Pons (tissue), 1 donor: Measurements from ENCODE around the gene MAML1.

Experiments used
- DNase-seq: peaks from one replicate; pipeline ENCODE4 v3.0.0-alpha.2; 2016; ENCODE audit warnings: low spot score

MAML1 gene

DNA sequence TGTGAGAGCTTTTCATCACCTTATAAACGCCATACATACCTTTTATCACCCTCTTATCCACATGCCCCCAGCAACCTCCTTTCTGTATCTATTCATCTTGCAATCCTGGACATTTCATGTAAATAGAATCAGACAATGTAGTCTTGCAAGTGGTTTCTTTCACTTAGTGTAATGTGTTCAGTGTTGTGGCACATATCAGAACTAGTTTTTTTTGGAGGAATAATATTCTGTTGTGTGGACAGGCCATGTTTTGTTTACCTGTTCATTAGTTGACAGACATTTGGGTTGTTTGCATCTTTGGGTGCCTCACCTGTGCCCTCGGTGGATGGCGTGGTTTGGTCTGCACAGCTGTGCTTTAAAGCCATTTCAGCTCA lies 89.4 kb downstream of the MAML1 start:
- no peak for DNase-seq

DNA sequence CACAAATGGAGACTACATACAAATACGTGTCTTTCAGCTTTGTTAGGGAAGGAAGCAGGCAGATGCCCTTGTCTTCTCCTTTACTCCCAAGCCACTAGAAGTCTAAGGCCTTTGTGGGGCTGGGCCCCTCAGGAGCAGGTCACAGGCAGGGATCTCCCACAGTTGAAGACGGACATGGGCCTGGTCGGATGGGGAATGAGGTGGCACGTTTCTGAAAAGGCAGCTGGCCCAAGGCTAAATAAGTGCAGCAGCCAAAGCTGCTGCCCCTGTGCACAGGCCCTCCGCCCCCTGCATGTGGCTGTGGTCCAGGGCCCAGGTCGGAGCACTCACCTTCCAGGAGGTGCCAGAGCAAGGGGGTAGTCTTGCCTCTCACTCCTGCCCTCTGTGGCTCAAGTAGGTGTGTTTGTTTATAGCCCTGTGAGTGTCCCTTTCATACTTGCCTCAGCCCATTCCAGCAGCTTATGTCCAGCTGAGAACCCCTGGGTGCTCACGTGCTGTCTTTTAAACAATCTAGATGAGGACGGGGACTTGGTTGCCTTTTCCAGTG lies 89.9 kb downstream of the MAML1 start:
- no peak for DNase-seq

DNA sequence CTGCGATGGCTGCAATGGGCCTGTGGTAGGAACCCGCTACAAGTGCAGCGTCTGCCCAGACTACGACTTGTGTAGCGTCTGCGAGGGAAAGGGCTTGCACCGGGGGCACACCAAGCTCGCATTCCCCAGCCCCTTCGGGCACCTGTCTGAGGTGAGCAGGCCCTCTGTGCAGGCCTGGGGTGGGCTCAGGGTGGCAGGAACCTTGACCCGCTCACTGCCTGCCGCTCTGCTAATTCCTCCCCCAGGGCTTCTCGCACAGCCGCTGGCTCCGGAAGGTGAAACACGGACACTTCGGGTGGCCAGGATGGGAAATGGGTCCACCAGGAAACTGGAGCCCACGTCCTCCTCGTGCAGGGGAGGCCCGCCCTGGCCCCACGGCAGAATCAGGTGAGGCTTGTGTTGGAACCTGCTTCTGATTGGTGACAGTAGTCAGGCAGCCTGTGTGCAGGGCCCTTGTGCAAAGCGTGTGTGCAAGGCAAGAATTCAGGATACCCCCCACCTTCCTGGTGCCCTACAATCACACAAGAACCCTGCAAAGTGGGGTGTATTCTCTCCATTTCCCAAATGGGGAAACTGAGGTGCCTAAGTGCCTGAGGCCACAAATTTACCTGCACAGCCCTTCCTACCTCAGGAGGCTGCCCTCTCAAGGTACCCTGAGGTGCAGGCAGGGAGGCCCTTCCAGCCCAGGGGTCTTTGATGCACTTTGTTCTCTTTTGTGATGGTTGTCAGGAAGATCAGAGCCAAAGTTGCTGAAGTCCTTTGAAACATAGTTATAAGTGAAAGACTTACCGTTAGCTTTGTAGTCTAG lies 91.5 kb downstream of the MAML1 start:
- no peak for DNase-seq

DNA sequence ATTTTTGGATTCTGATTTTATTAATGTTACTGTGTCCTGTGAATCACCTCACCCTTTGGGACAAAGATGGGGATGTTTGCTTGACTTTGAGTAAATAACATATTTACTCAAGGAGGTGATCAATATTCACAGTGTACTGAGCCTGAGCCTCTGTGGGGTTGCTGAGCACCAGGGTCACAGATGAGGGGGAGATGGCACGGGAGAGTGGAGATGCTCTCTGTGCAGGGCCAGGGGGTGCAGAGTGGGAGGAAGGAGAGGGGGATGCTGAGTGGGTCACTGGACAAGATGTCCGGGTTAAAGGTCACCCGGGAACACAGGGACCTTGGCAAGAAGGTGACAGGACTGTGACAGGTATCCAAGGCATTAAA lies 92.1 kb downstream of the MAML1 start:
- DNase-seq = no peak

DNA sequence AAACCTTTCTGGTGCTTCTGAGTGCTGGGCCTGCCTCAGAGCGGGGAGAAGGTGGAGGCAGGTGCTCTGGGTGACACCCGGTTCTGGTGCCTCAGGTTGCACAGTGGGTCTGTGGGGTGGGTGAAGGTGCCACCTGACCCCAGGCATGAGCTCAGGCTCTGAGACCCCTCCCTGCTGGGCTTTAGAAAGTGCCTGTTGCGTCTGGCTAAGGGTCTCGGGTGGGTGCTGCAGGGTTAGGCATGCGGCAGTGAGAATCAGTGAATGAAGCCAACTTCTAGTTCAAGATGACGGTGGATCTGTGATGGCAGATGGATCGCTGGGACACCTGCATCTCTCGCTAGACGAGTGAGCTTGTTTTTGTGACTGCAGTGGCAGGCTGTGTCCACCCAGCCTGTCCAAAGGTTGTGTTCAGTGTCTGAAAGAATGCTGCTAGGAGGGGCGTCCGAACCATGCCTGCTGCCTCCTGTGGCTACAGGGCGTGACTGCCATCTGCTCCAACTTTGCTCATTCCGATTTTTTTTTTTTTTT lies 93.1 kb downstream of the MAML1 start:
- DNase-seq = no peak
